OCI-LY7 (cell line): ENCODE results near the gene DENND1B. TPM values are rescaled to one million over a fixed set of nuclear protein-coding genes. Genes with fewer than 3 reads are reported as not detected.

ENCODE experiments used
- BruUV-seq: library from RNA; stranded (reverse); fragments of 400-500 nt; replicated peaks from 2 replicates; lab custom pipeline; 2021; lab: Mats Ljungman, UMichigan
- CTCF ChIA-PET: fragments of 300-600 bp; sonication (Branson Sonifier 250); formaldehyde crosslinking; loops from one replicate; lab custom pipeline; 2022; ENCODE audit warnings: antibody characterized with exemption; ENCODE audit not compliant: unreplicated experiment; lab: Charles Lee
- POLR2A ChIA-PET: fragments of 300-600 bp; sonication (Branson Sonifier 250); formaldehyde crosslinking; loops from one replicate; lab custom pipeline; 2022; ENCODE audit warnings: antibody characterized with exemption; lab: Charles Lee
- DNase-seq: peaks from one replicate; pipeline ENCODE4 v3.0.0-alpha.2; 2015; ENCODE audit warnings: low spot score
- H2AFZ ChIP-seq: fragments of 200-600 bp; sonication (generic), shearing (Covaris generic); 2 replicates; pipeline ENCODE4 v1.6.1; 2014; ENCODE audit warnings: mild to moderate bottlenecking, antibody characterized with exemption, low read length, moderate library complexity
- H3K27ac ChIP-seq: fragments of 200-600 bp; sonication (generic); 2 replicates; pipeline ENCODE4 v1.5.1; 2014; ENCODE audit warnings: mixed run types, low read depth, mild to moderate bottlenecking, moderate library complexity, low read length, inconsistent platforms; ENCODE audit not compliant: poor library complexity, severe bottlenecking
- H3K36me3 ChIP-seq: fragments of 200-600 bp; sonication (generic); 2 replicates; pipeline ENCODE4 v1.6.1; 2014; ENCODE audit warnings: mild to moderate bottlenecking, antibody characterized with exemption, low read length, moderate library complexity, mixed read lengths; ENCODE audit not compliant: insufficient read depth
- H3K4me1 ChIP-seq: fragments of 200-600 bp; sonication (generic); 2 replicates; pipeline ENCODE4 v1.5.1; 2014; ENCODE audit warnings: mild to moderate bottlenecking, low read length; ENCODE audit not compliant: insufficient read depth, poor library complexity, severe bottlenecking
- H3K4me2 ChIP-seq: fragments of 200-600 bp; sonication (generic); 2 replicates; pipeline ENCODE4 v1.6.1; 2014; ENCODE audit warnings: mild to moderate bottlenecking, low read length
- H3K4me3 ChIP-seq: fragments of 200-600 bp; sonication (generic); 2 replicates; pipeline ENCODE4 v1.5.1; 2014; ENCODE audit warnings: mild to moderate bottlenecking, low read depth, low read length; ENCODE audit not compliant: poor library complexity, severe bottlenecking
- H3K79me2 ChIP-seq: fragments of 200-600 bp; sonication (generic); 2 replicates; pipeline ENCODE4 v1.6.1; 2016; ENCODE audit warnings: low read depth, mild to moderate bottlenecking, low read length, moderate library complexity, mixed read lengths; ENCODE audit not compliant: insufficient read depth
- H3K9me2 ChIP-seq: fragments of 200-600 bp; sonication (generic); 2 replicates; pipeline ENCODE4 v1.6.1; 2016; ENCODE audit warnings: mild to moderate bottlenecking, low read length, mixed read lengths; ENCODE audit not compliant: insufficient read depth
- H3K9me3 ChIP-seq: fragments of 200-600 bp; sonication (generic); 2 replicates; pipeline ENCODE4 v1.6.1; 2014; ENCODE audit warnings: mild to moderate bottlenecking, mixed run types, low read length, mixed read lengths
- H4K20me1 ChIP-seq: fragments of 200-600 bp; sonication (generic); 2 replicates; pipeline ENCODE4 v1.6.1; 2014; ENCODE audit warnings: mild to moderate bottlenecking, antibody characterized with exemption, low read length, moderate library complexity, mixed read lengths; ENCODE audit not compliant: insufficient read depth
- CTCF ChIP-seq: fragments of 200-600 bp; sonication (generic); conservative IDR thresholded peaks from 2 replicates; pipeline ENCODE4 v1.5.1; 2014; ENCODE audit warnings: mild to moderate bottlenecking, antibody characterized with exemption, low read length, moderate library complexity, mixed read lengths
- EZH2phosphoT487 ChIP-seq: fragments of 200-600 bp; sonication (generic); IDR thresholded peaks from 2 replicates; pipeline ENCODE4 v1.6.1; 2018; ENCODE audit warnings: low read depth, borderline replicate concordance, mild to moderate bottlenecking, mixed run types, antibody characterized with exemption, low read length, moderate library complexity, mixed read lengths
- intact Hi-C: fragments of 100-400 bp; cut with micrococcal nuclease; formaldehyde crosslinking; loops from one replicate; pipeline ENCODE4 v1.10.0; 2022; ENCODE audit not compliant: unreplicated experiment
- total RNA-seq, 2 experiments: library from RNA; depleted of rRNA in 1 of 2; stranded (reverse); fragments of >200 nt in 1 of 2; shearing (Covaris generic) in 1 of 2; gene quantifications; 2 replicates each; pipeline ENCODE4 v1.2.3, GENCODE V29; 2014 to 2022

The DENND1B gene
- total RNA-seq, 2 experiments from 2014 or later = 17.4 to 43.0 TPM

GRCh38 chr1:197677313-197677712 lies 98.0 kb downstream of the DENND1B start:
- no peak for DNase-seq
- TF ChIP-seq CTCF (no peak), EZH2phosphoT487 (no peak)
- Histone ChIP-seq H3K9me2 (no peaks in the 10 kb centered on the region), H3K9me3 (no peaks in the 10 kb centered on the region), H3K79me2 (no peaks in the 10 kb centered on the region), H2AFZ (no peak overlapping the region), H4K20me1 (peaks cover 9% of the 10 kb centered on the region; the same call in 1 of the 2 replicates), H3K4me2 (no peak overlapping the region), H3K4me3 (no peak overlapping the region), H3K27ac (no peak overlapping the region), H3K4me1 (no peaks in the 10 kb centered on the region), H3K36me3 (no peaks in the 10 kb centered on the region)
- POLR2A ChIA-PET = no interaction called here
- intact Hi-C loops = no loop called here
- CTCF ChIA-PET = no interaction called here
- no TSS peak for BruUV-seq

- Histone ChIP-seq H3K27ac (no peak overlapping the region), H3K4me2 (no peak overlapping the region; the same call in 1 of the 2 replicates), H3K9me2 (no peaks in the 10 kb centered on the region), H4K20me1 (peaks cover 9% of the 10 kb centered on the region; the same call in 1 of the 2 replicates), H3K79me2 (no peaks in the 10 kb centered on the region), H3K4me1 (no peaks in the 10 kb centered on the region), H3K36me3 (no peaks in the 10 kb centered on the region), H3K4me3 (no peak overlapping the region), H2AFZ (no peak overlapping the region), H3K9me3 (no peaks in the 10 kb centered on the region)
- TF ChIP-seq EZH2phosphoT487 (no peak), CTCF (no peak)
- BruUV-seq = no TSS peak
- CTCF ChIA-PET = no interaction called here
- intact Hi-C loops = no loop called here
- POLR2A ChIA-PET = interaction anchor here (0.6 to 1.3 kb wide), 10 partner anchors 9 to 219 kb away, joined by 3 to 4 read pairs (median 3); no protein-coding TSS in a partner anchor
- DNase-seq = no peak
Measured at GRCh38 chr1:197675583-197676208, 99.6 kb downstream of the DENND1B start.

- BruUV-seq = no TSS peak
- TF ChIP-seq CTCF = no peak
- no peak for TF ChIP-seq EZH2phosphoT487
- H3K4me3 ChIP-seq = no peak overlapping the region
- intact Hi-C loops = no loop called here
- CTCF ChIA-PET = no interaction called here
- H4K20me1 ChIP-seq = peaks cover 9% of the 10 kb centered on the region; the same call in 1 of the 2 replicates
- H2AFZ ChIP-seq = no peak overlapping the region
- H3K9me3 ChIP-seq = no peaks in the 10 kb centered on the region
- POLR2A ChIA-PET = interaction anchor here (0.7 to 1.4 kb wide), 2 partner anchors 9 to 17 kb away, joined by 3 to 5 read pairs; no protein-coding TSS in a partner anchor
- no peaks in the 10 kb centered on the region for H3K36me3 ChIP-seq
- DNase-seq = no peak
- H3K79me2 ChIP-seq = no peaks in the 10 kb centered on the region
- no peak overlapping the region for H3K27ac ChIP-seq
- no peaks in the 10 kb centered on the region for H3K9me2 ChIP-seq
- no peaks in the 10 kb centered on the region for H3K4me1 ChIP-seq
- no peak overlapping the region for H3K4me2 ChIP-seq
Measured at GRCh38 chr1:197674286-197674685, 101.0 kb downstream of the DENND1B start.
